HL-60 (cell line): ENCODE results near the gene CIRBP.

Experiments used
- GABPA ChIP-seq: IDR thresholded peaks from 2 replicates; pipeline ENCODE4 v1.6.1; 2012; ENCODE audit warnings: low read depth
- POLR2AphosphoS5 ChIP-seq: IDR thresholded peaks from 2 replicates; pipeline ENCODE4 v1.6.1; 2012; ENCODE audit warnings: low read depth
- SPI1 ChIP-seq: IDR thresholded peaks from 2 replicates; pipeline ENCODE4 v1.6.1; 2012; ENCODE audit warnings: low read depth, mild to moderate bottlenecking, borderline replicate concordance
- TF ChIP-seq, protein P1 (sequence below): IDR thresholded peaks from one replicate; pipeline ENCODE4 v1.5.1; 2011; ENCODE audit warnings: low read length, control low read depth, inconsistent platforms; ENCODE audit not compliant: insufficient read depth
- TF ChIP-seq, protein P2 (sequence below): IDR thresholded peaks from 2 replicates; pipeline ENCODE4 v1.6.1; 2012; ENCODE audit warnings: low read depth; ENCODE audit not compliant: insufficient replicate concordance

DNA sequence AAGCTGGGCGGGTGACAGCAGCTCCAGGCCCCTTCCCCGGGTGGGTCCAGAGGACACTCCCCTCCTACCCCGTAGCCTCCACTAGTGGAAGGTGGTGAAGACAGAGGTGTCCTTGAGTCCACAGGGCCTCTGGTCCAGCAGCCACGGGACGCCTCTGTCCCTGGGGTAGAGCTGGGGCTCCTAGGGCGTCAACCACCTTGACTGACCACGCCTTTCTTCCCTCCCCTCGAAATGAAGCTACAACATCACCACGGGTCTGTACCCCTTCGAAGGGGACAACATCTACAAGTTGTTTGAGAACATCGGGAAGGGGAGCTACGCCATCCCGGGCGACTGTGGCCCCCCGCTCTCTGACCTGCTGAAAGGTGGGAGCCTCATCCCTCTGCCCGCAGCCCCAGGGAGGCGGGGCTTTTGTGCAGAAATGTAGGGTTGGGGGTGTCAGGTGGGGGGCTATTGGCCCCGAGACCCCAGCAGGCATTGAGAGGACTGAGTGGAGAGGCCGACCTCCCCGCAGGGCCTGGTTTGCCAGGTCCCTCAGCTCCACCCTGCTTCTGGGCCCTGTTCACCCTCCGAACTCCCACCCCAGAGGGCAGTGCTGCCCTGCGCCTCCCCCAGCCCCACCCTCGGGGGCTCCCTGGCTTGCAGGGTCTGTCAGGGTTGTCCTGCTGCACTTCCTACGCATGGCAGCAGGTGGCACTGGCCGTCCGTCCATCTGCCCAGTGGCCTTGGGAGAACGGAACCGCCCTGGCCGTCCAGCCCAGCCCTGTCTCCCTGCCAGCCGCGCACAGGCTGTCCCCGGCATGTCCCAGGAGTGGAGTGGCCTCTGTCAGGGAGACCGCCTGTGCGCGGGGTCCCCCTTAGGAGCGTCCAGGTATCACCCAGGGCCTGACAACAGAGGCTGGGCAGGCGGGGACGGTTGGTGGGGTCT lies 47.9 kb upstream of the CIRBP start:
- TF ChIP-seq, protein P1, sequence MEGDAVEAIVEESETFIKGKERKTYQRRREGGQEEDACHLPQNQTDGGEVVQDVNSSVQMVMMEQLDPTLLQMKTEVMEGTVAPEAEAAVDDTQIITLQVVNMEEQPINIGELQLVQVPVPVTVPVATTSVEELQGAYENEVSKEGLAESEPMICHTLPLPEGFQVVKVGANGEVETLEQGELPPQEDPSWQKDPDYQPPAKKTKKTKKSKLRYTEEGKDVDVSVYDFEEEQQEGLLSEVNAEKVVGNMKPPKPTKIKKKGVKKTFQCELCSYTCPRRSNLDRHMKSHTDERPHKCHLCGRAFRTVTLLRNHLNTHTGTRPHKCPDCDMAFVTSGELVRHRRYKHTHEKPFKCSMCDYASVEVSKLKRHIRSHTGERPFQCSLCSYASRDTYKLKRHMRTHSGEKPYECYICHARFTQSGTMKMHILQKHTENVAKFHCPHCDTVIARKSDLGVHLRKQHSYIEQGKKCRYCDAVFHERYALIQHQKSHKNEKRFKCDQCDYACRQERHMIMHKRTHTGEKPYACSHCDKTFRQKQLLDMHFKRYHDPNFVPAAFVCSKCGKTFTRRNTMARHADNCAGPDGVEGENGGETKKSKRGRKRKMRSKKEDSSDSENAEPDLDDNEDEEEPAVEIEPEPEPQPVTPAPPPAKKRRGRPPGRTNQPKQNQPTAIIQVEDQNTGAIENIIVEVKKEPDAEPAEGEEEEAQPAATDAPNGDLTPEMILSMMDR, result peak; percentile 35
- TF ChIP-seq, protein P2, sequence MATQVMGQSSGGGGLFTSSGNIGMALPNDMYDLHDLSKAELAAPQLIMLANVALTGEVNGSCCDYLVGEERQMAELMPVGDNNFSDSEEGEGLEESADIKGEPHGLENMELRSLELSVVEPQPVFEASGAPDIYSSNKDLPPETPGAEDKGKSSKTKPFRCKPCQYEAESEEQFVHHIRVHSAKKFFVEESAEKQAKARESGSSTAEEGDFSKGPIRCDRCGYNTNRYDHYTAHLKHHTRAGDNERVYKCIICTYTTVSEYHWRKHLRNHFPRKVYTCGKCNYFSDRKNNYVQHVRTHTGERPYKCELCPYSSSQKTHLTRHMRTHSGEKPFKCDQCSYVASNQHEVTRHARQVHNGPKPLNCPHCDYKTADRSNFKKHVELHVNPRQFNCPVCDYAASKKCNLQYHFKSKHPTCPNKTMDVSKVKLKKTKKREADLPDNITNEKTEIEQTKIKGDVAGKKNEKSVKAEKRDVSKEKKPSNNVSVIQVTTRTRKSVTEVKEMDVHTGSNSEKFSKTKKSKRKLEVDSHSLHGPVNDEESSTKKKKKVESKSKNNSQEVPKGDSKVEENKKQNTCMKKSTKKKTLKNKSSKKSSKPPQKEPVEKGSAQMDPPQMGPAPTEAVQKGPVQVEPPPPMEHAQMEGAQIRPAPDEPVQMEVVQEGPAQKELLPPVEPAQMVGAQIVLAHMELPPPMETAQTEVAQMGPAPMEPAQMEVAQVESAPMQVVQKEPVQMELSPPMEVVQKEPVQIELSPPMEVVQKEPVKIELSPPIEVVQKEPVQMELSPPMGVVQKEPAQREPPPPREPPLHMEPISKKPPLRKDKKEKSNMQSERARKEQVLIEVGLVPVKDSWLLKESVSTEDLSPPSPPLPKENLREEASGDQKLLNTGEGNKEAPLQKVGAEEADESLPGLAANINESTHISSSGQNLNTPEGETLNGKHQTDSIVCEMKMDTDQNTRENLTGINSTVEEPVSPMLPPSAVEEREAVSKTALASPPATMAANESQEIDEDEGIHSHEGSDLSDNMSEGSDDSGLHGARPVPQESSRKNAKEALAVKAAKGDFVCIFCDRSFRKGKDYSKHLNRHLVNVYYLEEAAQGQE, result no peak
- TF ChIP-seq POLR2AphosphoS5 (no peak), SPI1 (no peak), GABPA (no peak)
